Fibroblast of skin of scalp (primary cell): ENCODE measurements around the gene MUC15. TPM values are rescaled to one million over a fixed set of nuclear protein-coding genes. Genes with fewer than 3 reads are reported as not detected.
"Not testable (repeated sequence)": the region's sequence is repeated elsewhere in the genome, so short reads cannot be mapped to it uniquely, and the experiment has no call there.

Experiments
- DNase-seq: peaks from one replicate; pipeline ENCODE4 v3.0.0-alpha.2; 2013
- polyA plus RNA-seq, 2 experiments: library from polyadenylated mRNA; unstranded; fragments of 120-200 nt; gene quantifications; one replicate each; pipeline ENCODE4 v1.2.1, GENCODE V29; 2013; ENCODE audit not compliant: insufficient read length in 2 of 2

MUC15 gene, protein sequence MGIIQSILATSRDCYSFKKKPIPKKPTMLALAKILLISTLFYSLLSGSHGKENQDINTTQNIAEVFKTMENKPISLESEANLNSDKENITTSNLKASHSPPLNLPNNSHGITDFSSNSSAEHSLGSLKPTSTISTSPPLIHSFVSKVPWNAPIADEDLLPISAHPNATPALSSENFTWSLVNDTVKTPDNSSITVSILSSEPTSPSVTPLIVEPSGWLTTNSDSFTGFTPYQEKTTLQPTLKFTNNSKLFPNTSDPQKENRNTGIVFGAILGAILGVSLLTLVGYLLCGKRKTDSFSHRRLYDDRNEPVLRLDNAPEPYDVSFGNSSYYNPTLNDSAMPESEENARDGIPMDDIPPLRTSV
- not detected for polyA plus RNA-seq (2013, experiment 1 of 2; ENCODE audit: insufficient read length)
- 0.07 TPM for polyA plus RNA-seq (2013, experiment 2 of 2; ENCODE audit: insufficient read length)

DNA sequence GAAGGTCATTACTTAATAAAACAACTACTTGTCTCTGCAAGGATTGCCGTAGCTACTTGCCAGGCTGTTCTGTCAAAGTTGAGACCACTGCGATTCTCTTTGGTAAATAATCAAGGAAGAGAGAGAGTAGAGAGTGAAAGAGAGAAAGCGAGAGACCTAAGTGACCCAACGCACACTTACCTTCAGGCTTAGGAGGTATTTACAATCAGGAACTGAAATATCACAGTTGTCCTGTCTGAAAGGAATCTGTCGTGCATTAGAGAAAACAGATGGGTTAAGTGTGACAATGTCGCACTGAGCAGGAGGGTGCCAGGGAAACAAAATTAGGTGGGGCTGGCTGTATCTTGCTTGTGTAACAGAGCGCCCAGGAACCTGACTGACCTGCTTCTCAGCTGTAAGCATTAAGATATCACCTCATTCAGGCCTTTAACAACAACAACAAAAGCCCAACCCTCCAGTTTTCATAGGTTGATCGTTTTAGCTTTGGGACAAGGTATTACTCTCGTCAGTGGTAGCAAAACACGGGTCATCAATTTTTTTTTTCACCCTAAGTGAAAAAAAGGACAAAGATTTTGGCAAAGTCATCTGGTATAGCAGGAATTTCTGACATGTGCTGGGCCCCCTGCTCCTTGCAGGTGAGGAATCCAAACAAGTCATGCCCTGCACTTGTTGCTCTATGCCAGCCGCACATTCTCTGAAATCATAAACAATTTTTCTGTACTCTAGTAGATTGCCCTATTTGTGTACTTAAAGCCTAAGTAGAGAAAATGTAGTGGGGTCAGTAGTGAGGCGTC, at the start of gene MUC15:
MUC15 (minus strand) TSS at position 403 of the 794 bp plus-strand sequence. CDS start 5,169 bp downstream, outside the sequence.
- DNase-seq = no peak

DNA sequence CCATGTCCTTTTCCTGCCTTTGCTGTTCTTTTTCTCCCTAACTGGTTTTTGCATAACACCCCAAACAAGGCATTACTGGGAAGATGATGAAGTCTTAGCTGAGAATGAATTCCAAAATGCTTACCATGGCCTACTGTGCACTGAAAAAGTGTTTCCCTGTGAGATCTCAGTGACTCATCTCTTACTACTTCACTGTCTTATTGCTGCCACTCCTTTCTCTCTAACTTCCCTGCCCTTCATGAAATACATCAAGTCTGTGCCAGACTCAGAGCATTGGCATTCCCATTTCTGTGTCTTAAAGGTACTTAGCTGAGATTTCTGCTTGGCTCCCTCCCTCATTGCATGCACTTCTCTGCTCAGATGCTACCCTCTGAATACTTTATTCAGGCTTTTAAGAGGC, 49.1 kb upstream of the MUC15 start:
- peak; percentile 87 for DNase-seq

DNA sequence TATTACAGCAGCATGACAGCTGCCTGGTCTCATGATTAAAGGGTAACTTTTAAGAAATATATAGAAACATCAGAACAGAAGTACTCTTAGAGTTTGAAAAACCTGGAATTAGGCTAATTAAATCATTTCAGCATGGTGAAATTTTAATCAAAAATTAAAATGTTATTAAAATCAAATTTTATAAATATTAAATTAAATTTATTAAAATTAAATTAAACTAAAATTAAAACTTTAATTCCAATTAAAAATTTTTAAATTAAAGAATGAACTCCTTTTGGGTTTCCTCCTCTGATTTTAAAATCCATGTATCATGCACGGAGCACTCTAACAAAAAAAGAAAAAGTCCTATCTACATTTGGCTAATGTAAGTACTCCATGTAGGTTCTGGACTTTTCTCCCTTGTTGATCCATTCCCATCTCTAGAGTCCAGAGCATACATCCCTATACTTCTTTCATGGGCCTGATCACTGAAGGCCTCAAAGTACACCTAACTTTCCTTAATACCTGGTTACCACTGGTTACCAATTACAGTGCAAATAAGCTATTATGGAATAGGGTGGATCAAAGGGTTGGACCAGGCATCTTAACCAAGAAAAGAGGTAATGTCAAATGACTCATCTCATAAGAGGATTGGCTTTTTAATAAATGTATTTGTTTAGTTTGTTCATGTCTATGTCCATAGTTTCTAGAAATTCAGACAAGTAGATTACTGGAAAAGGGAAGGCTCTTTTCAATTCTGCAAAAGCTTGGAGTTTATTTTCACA, 48.4 kb upstream of the MUC15 start:
- DNase-seq = no peak

DNA sequence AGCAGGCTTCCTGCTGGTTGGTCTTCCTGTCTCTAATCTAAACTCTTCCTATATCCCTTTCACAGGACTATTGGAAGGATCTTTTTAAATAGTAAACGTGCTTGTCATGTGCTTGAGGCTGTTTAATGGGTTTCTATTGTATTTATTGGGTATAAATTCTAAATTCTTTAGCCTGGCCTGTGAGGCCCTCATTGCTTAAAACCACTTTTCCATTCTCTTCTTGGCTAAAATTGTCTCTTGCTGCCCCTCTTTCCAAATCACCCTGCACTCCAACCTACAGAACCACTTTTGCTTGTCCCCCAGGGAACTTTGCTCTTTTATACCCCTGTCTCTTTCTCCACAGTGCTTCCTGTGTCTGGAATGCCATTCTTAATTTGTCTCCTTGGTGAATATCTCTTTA, 46.4 kb upstream of the MUC15 start:
- no peak for DNase-seq

DNA sequence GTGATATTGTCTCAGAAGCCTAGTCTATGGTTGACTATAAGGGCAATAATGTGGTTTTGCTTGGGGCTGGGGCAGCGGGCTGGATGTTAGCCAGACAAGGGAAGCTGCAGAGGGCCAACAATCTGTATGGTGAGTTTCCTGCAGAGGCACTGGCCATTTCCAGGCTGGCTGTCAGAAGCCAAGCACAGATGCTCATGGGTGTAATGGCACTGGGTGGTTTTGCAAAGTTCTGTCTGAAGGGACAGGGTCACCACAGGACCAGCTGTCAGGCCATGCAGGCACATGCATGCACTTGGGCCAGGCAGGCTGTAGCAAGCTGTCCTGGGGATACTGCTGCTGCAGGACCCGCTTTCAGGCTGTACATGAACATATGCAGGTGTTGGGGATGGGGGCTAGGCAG, 41.7 kb upstream of the MUC15 start:
- no peak for DNase-seq

DNA sequence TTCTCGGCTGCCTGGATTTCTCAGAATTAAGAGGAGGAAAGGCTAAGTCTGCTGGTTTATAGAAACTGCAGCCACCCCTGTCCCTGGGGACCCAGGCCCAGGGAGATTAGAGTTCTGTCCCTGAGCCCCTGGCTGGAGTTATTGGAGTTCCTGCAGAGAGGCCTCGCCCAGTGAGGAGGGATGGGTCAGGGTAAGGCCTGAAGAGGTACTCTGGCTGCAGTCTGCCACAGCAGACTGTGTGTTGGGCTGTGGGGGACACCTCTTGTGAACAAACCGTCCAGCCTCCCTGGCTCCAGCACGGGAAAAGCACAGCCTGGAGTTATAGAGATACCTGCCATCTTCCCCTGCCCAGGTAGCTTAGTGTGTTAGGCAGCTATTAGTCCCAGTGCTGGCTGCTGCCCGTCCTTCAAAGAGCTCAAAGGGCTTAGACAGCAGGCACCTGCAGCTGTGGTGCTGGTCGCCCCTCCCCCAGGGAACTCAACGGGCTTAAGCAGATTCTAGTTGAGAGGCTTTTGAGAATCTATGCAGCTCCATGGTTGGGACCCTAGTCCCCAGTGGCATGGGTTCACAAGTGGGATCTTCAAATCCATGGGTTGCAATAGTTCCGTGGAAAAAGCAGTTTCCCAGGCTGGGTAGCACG, 36.6 kb upstream of the MUC15 start:
- no peak for DNase-seq

DNA sequence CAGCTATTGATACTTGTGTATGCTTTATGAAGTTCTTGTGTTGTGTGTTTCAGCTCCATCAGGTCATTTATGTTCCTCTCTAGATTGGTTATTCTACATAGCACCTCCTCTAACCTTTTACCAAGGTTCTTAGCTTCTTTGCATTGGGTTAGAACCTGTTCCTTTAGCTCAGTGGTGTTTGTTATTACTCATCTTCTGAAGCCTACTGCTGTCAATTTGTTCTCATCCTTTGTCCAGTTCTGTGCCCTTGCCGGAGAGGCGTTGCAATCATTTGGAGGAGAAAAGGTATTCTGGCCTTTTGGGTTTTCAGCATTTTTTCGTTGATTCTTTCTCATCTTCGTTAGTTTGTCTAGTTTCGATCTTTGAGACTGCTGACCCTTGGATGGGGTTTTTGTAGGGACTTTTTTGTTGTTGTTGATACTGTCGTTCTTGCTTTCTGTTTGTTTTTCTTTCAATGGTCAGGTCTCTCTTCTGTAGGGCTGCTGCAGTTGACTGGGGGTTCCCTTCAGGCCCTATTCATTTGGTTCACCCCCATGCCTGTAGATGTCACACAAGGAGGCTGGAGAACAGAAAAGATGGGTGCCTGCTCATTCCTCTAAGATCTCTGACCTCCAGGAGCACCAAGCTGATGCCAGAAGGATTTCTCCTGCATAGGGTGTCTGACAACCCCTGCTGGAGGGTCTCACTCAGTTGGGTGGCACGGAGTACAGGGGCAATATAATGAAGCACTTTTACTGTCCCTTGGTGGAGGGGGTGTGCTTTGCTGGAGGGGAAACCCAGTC, 35.9 kb upstream of the MUC15 start:
- DNase-seq = no peak

DNA sequence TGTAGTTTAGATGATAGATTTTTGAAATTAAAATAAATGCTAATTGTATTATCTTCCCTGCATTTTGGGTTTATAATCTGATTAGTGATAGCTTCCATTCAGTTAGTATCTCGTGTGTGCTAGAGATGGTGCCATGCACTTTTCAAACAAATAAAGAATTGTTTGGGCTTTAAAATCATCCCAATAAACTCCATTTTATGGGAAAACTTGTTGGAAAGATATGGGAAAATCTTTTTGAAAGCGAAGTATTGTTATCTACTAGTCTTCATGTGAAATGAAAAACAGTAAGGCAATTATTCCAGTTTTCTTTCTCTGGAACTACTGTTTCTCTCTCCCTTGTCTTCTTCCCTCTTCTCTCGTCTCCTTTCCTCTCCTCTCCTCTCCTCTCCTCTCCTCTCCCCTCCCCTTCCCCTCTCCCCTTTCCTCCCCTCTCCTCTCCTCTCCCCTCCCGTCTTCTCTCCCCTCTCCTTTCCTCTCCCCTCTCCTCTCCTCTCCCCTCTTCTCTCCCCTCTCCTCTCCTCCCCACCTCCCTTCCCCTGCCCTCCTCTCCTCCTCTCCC, 27.9 kb upstream of the MUC15 start:
- no peak for DNase-seq

DNA sequence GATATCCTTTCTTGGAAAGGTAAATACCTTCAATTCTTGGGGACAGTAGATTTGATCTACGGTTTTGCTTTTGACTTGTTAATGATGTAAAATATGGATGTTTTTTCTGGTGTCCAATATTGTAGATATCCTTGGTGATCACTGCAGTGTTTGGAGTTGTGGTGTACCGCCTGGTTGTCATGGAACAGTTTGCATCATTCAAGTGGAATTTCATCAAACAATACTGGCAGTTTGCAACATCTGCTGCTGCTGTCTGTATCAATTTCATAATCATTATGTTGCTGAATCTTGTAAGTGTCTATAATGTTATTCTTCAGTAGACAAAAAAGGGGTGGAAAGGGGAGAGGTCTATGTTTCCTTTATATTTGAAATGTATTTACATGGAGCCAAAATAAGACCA, 27.4 kb upstream of the MUC15 start:
- DNase-seq = peak; percentile 56

DNA sequence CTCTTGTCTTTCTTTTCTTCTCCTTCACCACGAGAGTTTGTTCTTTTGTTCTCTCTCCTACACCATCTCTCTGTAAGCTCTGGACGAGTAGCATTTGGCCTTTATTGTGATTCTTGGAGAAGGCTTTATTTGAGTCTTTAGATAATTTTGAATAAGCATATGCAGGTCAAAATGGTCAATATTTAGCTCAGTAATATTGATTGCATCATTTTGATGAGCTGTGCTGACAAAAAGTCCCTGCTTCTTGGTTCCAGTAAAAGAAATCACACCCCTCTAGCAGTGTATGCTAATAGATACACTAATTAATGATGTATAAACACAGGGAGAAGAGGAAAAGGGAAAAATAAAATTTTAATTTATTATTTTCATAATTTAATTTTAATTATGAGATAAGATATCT, 25.8 kb upstream of the MUC15 start:
- DNase-seq = no peak

DNA sequence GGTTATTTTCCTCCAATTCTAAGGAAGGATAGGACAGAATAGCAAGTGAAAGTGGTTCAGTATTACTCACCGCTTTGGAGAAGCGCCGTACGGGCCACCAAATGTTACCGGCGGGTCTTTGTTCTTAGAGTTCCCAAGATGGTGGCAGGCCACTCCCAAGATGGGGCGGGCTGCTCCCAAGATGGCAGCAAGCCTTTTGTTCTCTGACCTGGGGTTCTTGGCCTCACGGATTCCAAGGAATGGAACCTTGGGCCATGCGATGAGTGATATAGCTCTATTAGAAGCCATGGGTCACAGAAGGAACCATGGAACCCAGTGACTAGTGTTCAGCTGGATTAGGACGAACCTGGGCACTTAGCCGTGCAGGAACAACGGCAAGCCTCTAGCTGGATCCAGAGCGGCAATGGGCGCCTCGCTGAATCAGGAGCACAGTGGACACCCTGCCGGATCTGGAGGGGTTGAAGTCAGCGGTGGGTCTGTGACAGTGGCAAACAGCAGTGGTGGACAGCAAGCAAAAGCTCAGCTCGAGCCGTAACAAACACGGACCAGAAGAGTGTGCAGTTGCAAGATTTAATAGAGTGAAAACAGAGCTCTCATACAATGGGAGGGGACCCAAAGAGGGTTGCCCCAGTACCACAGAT, 25.1 kb upstream of the MUC15 start:
- not testable (repeated sequence) for DNase-seq

DNA sequence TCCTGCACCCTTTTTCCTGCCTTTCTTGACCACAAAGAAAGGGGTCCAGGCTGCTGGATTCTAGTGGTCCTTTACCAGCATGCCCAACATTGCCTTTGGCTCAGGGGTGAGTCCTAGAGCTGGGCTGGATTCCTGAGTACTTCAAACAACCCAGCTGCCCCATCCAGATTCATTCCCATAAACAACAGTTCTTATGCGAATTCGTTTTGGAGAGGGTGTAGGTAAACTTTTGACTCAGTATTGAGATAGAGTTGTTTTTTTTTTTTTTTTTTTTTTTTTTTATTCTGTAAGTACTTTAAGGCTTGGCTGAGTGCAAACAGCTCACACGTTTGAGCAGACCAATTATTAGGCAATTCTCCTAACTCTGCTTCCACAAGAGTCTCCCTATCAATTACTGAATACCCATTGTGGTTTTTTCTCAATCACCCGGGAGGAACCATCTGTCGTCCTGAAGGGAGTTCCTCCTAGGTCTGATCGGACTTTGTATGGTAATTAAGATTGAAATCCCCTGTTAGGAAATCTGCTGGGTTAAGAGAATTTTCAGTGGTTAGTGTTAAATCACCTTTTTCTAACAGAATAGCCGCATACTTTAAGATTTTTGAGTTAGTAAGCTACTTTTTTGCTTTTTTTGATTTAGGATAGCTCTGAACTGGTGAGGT, 23.3 kb upstream of the MUC15 start:
- not testable (repeated sequence) for DNase-seq

DNA sequence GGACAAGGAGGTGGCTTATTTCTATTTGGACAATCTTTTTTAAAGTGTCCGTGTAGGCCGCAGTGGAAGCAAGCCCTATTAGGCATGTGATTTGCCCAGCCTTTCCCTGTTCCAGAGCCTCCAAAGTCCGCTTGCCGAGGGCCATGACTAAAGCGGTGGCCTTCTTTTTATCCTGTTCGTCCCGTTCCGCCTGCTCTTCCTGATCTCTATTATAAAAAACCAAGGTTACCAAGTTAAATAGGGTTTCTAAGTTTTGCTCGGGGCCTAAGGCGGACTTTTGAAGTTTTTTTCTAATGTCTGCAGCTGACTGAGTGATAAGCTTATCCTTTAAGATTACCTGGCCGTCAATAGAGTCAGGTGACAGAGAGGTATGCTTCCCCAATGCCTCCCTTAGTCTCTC, 21.6 kb upstream of the MUC15 start:
- DNase-seq = no peak

DNA sequence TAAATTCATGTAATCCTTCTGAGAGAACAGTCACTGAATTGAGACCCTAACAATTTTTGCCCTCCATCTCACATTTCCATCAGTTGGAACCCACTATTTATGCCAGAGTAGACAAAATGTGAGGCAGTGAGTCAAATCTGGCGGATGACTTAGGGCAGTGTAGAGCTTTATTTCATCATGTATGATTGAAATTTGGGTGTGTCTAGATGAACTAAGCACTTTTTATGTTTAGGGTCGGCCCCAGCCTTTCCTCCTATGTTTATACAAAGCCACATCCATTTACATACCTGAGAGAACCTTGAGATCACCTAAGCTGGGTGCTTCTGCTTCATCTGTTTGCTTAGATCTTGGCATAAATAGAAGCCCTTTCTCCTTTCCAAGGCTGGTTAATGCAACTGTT, 15.0 kb upstream of the MUC15 start:
- no peak for DNase-seq

DNA sequence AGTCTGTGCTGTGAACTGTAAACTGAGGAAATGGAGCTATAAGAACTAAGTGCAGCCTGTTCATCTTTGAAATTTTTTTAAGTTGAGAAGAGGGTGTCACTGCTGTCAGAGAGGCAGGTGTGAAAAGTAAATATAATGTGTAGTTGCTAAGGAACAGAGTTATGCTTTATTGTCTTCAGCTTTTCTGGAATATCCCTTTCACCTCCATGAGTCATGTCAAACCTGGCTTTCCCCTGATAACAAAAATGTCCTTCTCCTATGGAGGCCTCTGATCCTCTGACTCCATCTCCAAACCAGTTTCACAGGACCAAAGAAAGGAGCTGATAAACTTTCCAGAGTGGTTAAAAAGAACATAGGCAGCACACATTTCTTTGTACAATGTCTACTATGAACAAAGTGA, 12.8 kb upstream of the MUC15 start:
- no peak for DNase-seq

DNA sequence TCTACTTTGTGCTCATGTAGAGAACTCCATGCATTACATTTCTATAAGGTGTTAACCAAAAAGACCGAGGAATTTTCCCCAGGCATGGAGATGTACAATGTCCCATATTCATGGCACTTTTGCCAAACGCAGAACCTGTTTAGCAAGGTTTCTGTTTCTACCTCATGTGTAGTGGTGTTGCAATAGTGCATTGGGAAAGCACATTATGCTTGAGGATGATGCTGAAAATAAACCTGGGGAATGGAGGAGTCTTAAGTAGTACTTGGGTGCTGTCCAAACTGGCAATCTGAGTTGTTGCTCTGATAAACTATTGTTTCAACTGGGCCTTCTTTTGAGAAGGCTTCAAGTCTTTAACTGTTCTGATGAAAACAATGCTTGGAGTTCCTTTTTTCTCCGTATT, 11.5 kb upstream of the MUC15 start:
- DNase-seq = no peak

DNA sequence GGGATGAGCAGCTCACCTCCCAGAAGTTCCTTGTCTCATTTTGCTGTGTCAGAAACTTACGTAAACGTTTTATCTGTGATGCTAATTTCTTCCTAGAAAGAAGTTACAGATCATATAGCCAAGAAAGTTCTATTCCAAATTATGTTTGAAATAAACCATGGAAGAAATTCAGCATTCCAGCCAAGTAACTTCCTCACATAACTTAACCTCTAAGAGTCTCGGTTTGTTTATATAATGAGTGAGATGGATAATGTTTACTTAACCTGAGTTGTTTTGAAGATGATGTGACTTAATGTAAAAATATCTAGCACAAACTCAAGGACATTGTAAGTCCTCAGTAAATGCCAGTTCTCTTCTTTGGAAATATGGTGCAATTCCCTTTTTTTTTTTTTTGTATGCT, 8.9 kb upstream of the MUC15 start:
- no peak for DNase-seq

DNA sequence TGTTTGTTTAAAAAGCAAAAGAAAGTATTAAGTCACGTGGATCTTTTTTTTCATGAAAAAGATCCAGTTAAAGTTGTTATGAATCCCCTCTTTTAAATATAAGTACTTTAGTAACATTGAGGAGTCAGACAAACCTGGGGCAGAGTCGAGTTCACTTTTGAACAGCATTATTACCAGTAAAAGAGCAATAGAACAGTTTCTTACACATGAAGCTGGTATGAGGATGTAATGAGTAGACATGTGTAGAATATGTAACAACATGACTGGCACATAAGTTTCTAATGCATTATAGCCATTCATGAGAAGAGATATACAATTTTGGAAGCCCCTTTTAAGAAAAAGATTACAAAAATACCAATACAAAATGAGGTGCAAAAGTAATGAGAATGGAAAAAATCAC, 7.6 kb upstream of the MUC15 start:
- DNase-seq = no peak

DNA sequence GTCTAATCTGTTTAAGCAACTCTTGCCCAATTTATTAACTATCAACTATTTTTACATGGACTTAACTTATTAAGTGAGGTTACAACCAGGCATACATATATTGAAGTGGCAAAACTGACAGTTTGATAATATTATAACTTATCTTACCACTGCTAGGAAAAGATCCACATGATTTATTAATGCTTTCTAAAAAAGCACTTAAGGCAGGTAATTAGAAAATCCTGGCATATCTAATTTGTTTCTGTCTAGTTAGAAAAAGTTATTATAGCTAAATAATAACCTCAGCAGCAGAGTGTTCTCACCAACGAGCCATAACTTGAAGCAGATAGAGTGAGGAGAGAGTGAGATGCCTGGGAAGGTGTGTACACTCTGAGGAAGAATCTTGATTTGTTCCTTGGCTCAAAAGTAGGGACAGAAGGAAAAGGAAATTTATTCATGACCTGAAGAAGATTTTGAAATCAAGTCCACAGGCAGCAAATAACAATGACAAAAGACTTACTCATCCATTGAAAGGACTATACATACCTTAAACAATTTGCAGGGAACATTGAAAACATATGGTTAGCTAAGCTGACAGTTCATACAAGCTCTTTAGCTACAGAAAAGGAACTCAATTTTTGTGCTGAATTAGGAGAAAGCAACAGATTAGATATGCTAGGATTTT, 7.1 kb upstream of the MUC15 start:
- peak; percentile 21 for DNase-seq

DNA sequence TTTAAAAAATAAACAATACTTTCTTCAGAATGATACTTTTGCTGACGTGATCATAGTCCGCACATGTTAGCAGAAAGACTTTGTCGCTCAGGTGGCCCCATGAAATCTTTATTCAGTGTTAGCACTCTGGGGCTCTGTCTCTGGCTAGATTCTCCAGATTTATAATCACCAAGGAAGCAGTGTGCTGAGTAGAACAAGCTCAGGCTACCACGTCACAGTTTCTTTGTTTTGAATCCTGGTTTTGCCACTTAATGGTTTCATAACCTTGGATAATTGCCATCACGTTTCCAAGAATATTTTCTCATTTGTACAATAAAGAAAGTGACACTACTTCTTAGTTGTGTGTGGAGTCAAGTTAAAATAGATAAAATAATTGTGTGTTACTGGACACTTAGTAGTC, 3.9 kb upstream of the MUC15 start:
- DNase-seq = no peak
